ENCODE data around the gene TTBK2. TPM values are rescaled to one million over a fixed set of nuclear protein-coding genes. Genes with fewer than 3 reads are reported as not detected.

The TTBK2 gene
- total and polyA plus RNA-seq, 4 experiments from 2014 or later = 9.1 to 28.2 (median 18.5) TPM

DNA sequence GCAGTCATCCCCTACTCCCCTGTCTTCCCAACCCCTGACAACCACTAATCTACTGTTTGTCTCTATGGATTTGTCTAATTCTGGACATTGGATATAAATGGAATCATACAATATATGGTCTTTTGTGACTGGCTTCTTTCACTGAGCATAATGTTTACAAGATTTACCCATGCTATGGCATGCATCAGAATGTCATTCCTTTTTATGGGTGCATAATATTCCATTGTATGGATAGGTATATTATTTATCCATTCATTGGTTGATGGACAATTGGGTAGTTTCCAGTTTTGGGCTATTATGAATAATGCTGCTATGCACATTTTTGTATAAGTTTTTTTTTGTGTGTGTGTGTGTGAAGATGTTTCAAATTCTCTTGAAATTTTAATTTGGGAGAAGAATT, 16.6 kb upstream of the TTBK2 start:
- intact Hi-C loops (cut with micrococcal nuclease) = no loop called here
- no peaks in the 10 kb centered on the region for H3K4me1 ChIP-seq (ENCODE audit: insufficient read depth, low read length)
- H3K27ac Mint-ChIP-seq = no peak overlapping the region
- no peak overlapping the region for H3K27ac ChIP-seq (ENCODE audit: low read depth, low read length)
- peaks cover 0 to 2% of the 10 kb centered on the region in 2 donors for H3K36me3 Mint-ChIP-seq
- POLR2A ChIA-PET (ENCODE audit: partially characterized antibody) = no interaction called here
- no peaks in the 10 kb centered on the region for H3K27me3 ChIP-seq (ENCODE audit: insufficient read depth, low read length)
- H3K27me3 Mint-ChIP-seq = no peaks in the 10 kb centered on the region
- H3K4me1 Mint-ChIP-seq = no peaks in the 10 kb centered on the region
- no peaks in the 10 kb centered on the region for H3K9me3 ChIP-seq (ENCODE audit: control insufficient read depth in 1 of 2, low read length in 2 of 2)
- no peaks in the 10 kb centered on the region for H3K36me3 ChIP-seq (ENCODE audit: insufficient read depth, low read length)
- no peak overlapping the region for H3K4me3 ChIP-seq (ENCODE audit: low read length in 2 of 2)
- DNase-seq = no peak
- CTCF ChIA-PET (ENCODE audit: partially characterized antibody) = interaction anchor here (0.7 to 2.2 kb wide), 3 partner anchors 11 to 1844 kb away, joined by 3 to 12 read pairs (median 4); no protein-coding TSS in a partner anchor
- peaks cover 0 to 4% (median 0%) of the 10 kb centered on the region in 8 donors for H3K9me3 Mint-ChIP-seq
- H3K4me3 Mint-ChIP-seq = no peak overlapping the region

DNA sequence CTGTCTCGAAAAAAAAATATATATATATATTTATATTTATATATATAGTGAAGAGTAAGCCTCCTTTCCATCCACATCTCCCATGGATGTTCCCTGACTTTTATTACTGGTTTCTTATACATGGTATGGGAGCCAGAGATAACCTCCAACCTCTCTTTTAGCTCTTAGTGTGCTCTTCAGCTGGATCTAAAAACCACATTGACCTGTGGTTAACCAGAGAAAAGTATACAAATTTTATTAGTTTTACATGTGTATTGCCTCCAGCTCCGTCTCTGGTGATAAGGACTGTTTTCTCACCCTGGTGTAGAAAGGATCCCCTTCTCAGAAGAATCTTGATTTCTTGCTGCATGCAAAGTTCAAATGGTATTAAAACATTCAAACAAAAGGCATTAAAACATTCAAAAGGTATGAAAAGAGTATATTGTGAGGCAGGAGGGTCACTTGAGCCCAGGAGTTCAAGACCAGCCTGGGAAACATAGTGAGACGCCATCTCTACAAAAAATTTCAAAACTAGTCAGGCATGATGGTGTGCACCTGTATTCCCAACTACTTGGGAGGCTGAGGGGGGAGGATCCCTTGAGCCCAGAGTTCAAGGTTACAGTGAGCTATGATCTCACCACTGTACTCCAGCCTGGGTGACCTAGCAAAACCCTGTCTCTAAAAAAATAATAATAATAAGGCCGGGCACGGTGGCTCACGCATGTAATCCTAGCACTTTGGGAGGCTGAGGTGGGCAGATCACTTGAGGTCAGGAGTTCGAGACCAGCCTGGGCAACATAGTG, 13.5 kb upstream of the TTBK2 start:
- Histone ChIP-seq H3K4me3 (ENCODE audit: low read length in 2 of 2) (no peak overlapping the region), H3K4me1 (ENCODE audit: insufficient read depth, low read length) (no peaks in the 10 kb centered on the region), H3K9me3 (ENCODE audit: control insufficient read depth in 1 of 2, low read length in 2 of 2) (no peaks in the 10 kb centered on the region), H3K27me3 (ENCODE audit: insufficient read depth, low read length) (no peaks in the 10 kb centered on the region), H3K27ac (ENCODE audit: low read depth, low read length) (no peak overlapping the region), H3K36me3 (ENCODE audit: insufficient read depth, low read length) (no peaks in the 10 kb centered on the region)
- Mint-ChIP-seq H3K27ac (no peak overlapping the region), H3K27me3 (no peaks in the 10 kb centered on the region), H3K4me3 (no peak overlapping the region), H3K36me3 (peaks cover 0 to 2% of the 10 kb centered on the region in 2 donors), H3K4me1 (no peaks in the 10 kb centered on the region), H3K9me3 (peaks cover 0 to 4% (median 0%) of the 10 kb centered on the region in 8 donors)
- ChIA-PET POLR2A (ENCODE audit: partially characterized antibody) (no interaction called here), CTCF (ENCODE audit: partially characterized antibody) (no interaction called here)
- DNase-seq = no peak
- intact Hi-C loops (cut with micrococcal nuclease) = no loop called here

DNA sequence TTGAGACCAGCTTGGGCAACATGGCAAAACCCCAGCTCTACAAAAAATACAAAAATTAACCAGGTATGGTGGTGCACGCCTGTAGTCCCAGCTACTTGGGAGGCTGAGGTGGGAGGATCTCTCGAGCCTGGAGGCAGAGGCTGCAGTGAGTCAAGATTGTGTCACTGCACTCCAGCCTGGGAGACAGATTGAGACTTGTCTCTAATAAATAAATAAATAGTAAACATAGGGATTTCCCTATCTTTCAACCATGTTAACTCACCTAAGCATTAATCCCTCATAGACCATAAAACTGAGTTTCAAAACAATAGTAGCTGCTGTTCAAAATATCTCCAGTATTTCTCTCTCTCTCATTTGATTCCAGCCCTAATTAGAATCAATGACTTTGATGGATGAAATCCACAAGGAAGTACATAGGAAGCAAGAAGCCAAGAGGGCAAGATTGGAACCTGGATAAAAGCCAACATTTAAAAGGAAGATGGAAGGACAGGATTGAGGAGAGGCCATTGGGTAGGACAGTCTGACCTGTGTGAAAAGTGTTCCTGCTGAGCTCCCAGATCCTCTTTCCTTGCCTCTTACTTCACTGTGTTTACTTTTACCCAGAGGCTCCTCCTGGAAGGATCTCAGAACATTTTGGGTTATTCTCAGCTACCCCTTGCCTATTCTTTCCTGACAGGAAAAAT, 12.4 kb upstream of the TTBK2 start:
- no peaks in the 10 kb centered on the region for H3K27me3 ChIP-seq (ENCODE audit: insufficient read depth, low read length)
- Mint-ChIP-seq H3K27ac (peak overlapping the region in 1 of 7 donors; percentile 6), H3K9me3 (peaks cover 0 to 2% (median 0%) of the 10 kb centered on the region in 8 donors), H3K27me3 (no peaks in the 10 kb centered on the region), H3K4me3 (no peak overlapping the region), H3K4me1 (no peaks in the 10 kb centered on the region), H3K36me3 (peaks cover 0 to 2% of the 10 kb centered on the region in 2 donors)
- no peak overlapping the region for H3K4me3 ChIP-seq (ENCODE audit: low read length in 2 of 2)
- CTCF ChIA-PET (ENCODE audit: partially characterized antibody) = no interaction called here
- H3K36me3 ChIP-seq (ENCODE audit: insufficient read depth, low read length) = no peaks in the 10 kb centered on the region
- H3K4me1 ChIP-seq (ENCODE audit: insufficient read depth, low read length) = no peaks in the 10 kb centered on the region
- DNase-seq = no peak
- no peak overlapping the region for H3K27ac ChIP-seq (ENCODE audit: low read depth, low read length)
- intact Hi-C loops (cut with micrococcal nuclease) = no loop called here
- POLR2A ChIA-PET (ENCODE audit: partially characterized antibody) = no interaction called here
- no peaks in the 10 kb centered on the region for H3K9me3 ChIP-seq (ENCODE audit: control insufficient read depth in 1 of 2, low read length in 2 of 2)

DNA sequence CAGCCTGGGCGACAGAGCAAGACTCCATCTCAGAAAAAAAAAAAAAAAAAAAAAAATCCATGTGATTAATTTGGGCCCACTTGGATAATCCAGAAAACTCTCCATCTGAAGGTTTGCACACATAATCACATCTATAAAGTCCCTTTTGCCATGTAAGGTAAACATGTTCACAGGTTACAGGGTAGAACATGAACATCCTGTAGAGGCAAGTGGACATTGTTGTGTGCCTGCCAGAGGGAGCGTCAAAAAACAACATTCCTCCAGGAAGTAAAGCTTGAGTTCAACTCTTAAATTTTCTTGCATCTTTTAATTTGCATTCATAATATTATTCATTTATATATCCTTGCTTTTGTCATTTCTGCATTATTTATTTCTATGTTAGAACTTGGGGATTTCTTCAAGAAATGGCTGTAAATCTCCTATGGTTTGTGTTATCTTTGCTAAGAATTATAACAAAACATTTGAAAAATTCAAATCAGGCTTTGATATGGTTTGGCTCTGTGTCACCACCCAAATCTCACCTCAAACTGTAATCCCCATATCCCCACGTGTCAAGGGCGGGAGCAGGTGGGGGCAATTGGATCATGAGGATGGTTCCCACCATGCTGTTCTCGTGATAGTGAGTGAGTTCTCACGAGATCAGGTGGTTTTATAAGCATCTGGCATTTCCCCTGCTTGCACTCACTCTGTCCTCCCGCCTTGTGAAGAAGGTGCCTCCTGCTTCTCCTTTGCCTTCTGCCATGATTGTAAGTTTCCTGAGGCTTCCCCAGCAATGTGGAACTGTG, 11.3 kb upstream of the TTBK2 start:
- Histone ChIP-seq H3K27me3 (ENCODE audit: insufficient read depth, low read length) (no peaks in the 10 kb centered on the region), H3K4me3 (ENCODE audit: low read length in 2 of 2) (no peak overlapping the region), H3K36me3 (ENCODE audit: insufficient read depth, low read length) (no peaks in the 10 kb centered on the region), H3K4me1 (ENCODE audit: insufficient read depth, low read length) (no peaks in the 10 kb centered on the region), H3K27ac (ENCODE audit: low read depth, low read length) (no peak overlapping the region), H3K9me3 (ENCODE audit: control insufficient read depth in 1 of 2, low read length in 2 of 2) (no peaks in the 10 kb centered on the region)
- intact Hi-C loops (cut with micrococcal nuclease) = no loop called here
- Mint-ChIP-seq H3K4me3 (no peak overlapping the region), H3K9me3 (no peaks in the 10 kb centered on the region), H3K4me1 (no peaks in the 10 kb centered on the region), H3K36me3 (peaks cover 0 to 1% of the 10 kb centered on the region in 2 donors), H3K27me3 (no peaks in the 10 kb centered on the region), H3K27ac (no peak overlapping the region)
- ChIA-PET POLR2A (ENCODE audit: partially characterized antibody) (no interaction called here), CTCF (ENCODE audit: partially characterized antibody) (no interaction called here)
- DNase-seq = no peak

DNA sequence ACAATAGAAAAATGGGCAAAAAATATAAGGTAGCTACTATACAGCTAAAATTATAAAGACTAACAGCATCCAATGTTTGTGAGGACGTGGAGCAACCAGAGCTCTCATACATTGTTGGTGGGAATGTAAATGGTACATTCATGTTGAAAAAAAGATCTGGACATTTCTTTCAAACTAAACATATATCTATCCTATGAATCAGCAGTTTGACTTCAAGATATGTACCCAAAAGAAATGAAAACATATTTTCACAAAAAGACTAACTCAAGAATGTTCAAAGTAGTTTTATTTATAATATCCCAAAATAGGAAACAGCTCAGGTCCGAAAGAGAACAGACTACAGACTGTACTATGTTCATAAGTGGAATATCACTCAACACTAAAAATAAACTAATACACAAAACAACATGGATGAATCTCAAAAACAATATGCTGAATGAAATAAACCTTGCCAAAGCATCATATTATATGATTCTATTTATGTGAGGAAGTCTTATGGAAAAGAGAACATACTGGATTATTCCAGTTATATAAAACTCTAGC, 8.8 kb upstream of the TTBK2 start:
- no peaks in the 10 kb centered on the region for H3K36me3 Mint-ChIP-seq
- DNase-seq = no peak
- Histone ChIP-seq H3K9me3 (ENCODE audit: control insufficient read depth in 1 of 2, low read length in 2 of 2) (no peaks in the 10 kb centered on the region), H3K4me3 (ENCODE audit: low read length in 2 of 2) (no peak overlapping the region), H3K27me3 (ENCODE audit: insufficient read depth, low read length) (no peaks in the 10 kb centered on the region), H3K36me3 (ENCODE audit: insufficient read depth, low read length) (no peaks in the 10 kb centered on the region), H3K27ac (ENCODE audit: low read depth, low read length) (no peak overlapping the region), H3K4me1 (ENCODE audit: insufficient read depth, low read length) (no peaks in the 10 kb centered on the region)
- H3K27me3 Mint-ChIP-seq = no peaks in the 10 kb centered on the region
- peaks cover 0 to 2% (median 0%) of the 10 kb centered on the region in 4 donors for H3K4me1 Mint-ChIP-seq
- H3K27ac Mint-ChIP-seq = no peak overlapping the region
- ChIA-PET CTCF (ENCODE audit: partially characterized antibody) (interaction anchor here (5.7 kb wide), 1 partner anchor 225 kb away, joined by 80 read pairs; no protein-coding TSS in a partner anchor), POLR2A (ENCODE audit: partially characterized antibody) (no interaction called here)
- H3K4me3 Mint-ChIP-seq = no peak overlapping the region
- intact Hi-C loops (cut with micrococcal nuclease) = loop anchor here (10.0 kb wide), 3 partner anchors 135 to 1815 kb away; partner anchors contain the start of genes GANC, INO80 and TMEM87A
- H3K9me3 Mint-ChIP-seq = no peaks in the 10 kb centered on the region

DNA sequence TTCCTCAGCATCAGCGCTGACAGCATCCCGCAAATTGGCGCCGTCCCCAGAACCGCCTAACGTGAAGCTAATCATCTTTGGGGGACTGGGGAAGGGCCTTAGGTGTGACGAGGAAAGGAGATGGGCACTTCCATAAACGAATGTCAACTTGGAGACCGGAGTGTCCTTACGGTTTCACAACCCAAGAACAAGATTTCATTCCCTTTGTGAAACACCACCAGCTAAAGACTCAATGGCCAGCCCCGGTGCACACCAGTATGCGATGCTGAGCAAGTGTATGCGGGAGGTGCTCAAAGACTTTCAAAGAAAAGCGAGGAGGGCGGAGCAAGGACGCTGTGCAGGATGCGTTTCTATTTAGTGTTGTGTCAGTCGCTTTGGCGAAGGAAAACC, 759 bp upstream of the TTBK2 start:
- H3K27ac Mint-ChIP-seq = peak overlapping the region; percentile 89 to 98 (median 95)
- no peaks in the 10 kb centered on the region for H3K9me3 Mint-ChIP-seq
- no peaks in the 10 kb centered on the region for H3K27me3 ChIP-seq (ENCODE audit: insufficient read depth, low read length)
- peak overlapping the region; percentile 56 for H3K27ac ChIP-seq (ENCODE audit: low read depth, low read length)
- peak overlapping the region; percentile 81 to 98 for H3K4me3 ChIP-seq (ENCODE audit: low read length in 2 of 2)
- peak; percentile 36 to 52 (median 38) for DNase-seq
- no peaks in the 10 kb centered on the region for H3K27me3 Mint-ChIP-seq
- intact Hi-C loops (cut with micrococcal nuclease) = loop anchor here (1.0 to 10.0 kb wide), 8 partner anchors 127 to 1807 kb away; partner anchors contain the start of genes CDAN1, GANC, INO80 and PDIA3
- H3K36me3 ChIP-seq (ENCODE audit: insufficient read depth, low read length) = no peaks in the 10 kb centered on the region
- H3K4me3 Mint-ChIP-seq = peak overlapping the region; percentile 93 to 99 (median 95)
- CTCF ChIA-PET (ENCODE audit: partially characterized antibody) = interaction anchor here (1.6 kb wide), 1 partner anchor 215 kb away, joined by 4 read pairs; no protein-coding TSS in a partner anchor
- H3K9me3 ChIP-seq (ENCODE audit: control insufficient read depth in 1 of 2, low read length in 2 of 2) = no peaks in the 10 kb centered on the region
- H3K4me1 Mint-ChIP-seq = peaks cover 15 to 37% (median 25%) of the 10 kb centered on the region in 4 donors
- H3K36me3 Mint-ChIP-seq = peaks cover 0 to 10% of the 10 kb centered on the region in 2 donors
- peaks cover 25% of the 10 kb centered on the region for H3K4me1 ChIP-seq (ENCODE audit: insufficient read depth, low read length)
- POLR2A ChIA-PET (ENCODE audit: partially characterized antibody) = interaction anchor here (0.6 to 4.7 kb wide), 3 partner anchors 186 to 431 kb away, joined by 4 to 21 read pairs (median 6); partner anchors contain the start of genes CDAN1 and ZNF106
